Duodenal mucosa (tissue), 2 donors: ENCODE results near the gene AMELX.

ENCODE experiments used
- H3K27ac ChIP-seq: one replicate; pipeline ENCODE4 v1.7.0; 2013; ENCODE audit warnings: low read depth, low read length
- H3K27me3 ChIP-seq, 2 donors: one replicate each; pipeline ENCODE4 v1.7.0; 2013; ENCODE audit warnings: low read length in 2 of 2, control low read depth in 1 of 2; ENCODE audit not compliant: insufficient read depth in 2 of 2, control insufficient read depth in 1 of 2
- H3K36me3 ChIP-seq, 2 donors: one replicate each; pipeline ENCODE4 v1.7.0; 2013; ENCODE audit warnings: low read length in 2 of 2, control low read depth in 1 of 2; ENCODE audit not compliant: insufficient read depth in 2 of 2, control insufficient read depth in 1 of 2
- H3K4me1 ChIP-seq, 2 donors: one replicate each; pipeline ENCODE4 v1.7.0; 2013; ENCODE audit warnings: low read length in 2 of 2, control low read depth in 1 of 2; ENCODE audit not compliant: insufficient read depth in 2 of 2, control insufficient read depth in 1 of 2
- H3K4me3 ChIP-seq, 2 donors: one replicate each; pipeline ENCODE4 v1.7.0; 2013; ENCODE audit warnings: low read length in 2 of 2, low read depth in 1 of 2
- H3K9ac ChIP-seq, 2 donors: one replicate each; pipeline ENCODE4 v1.7.0; 2013; ENCODE audit warnings: low read length in 2 of 2, low read depth in 1 of 2
- H3K9me3 ChIP-seq, 2 donors: one replicate each; pipeline ENCODE4 v1.7.0; 2013; ENCODE audit warnings: low read length in 2 of 2, control low read depth in 1 of 2; ENCODE audit not compliant: control insufficient read depth in 1 of 2

AMELX gene

GRCh38 chrX:11267425-11267824, 25.8 kb upstream of the AMELX start:
- Histone ChIP-seq H3K36me3 (no peaks in the 10 kb centered on the region), H3K9me3 (no peaks in the 10 kb centered on the region), H3K27me3 (no peaks in the 10 kb centered on the region), H3K9ac (no peak overlapping the region), H3K4me1 (peaks cover 0 to 3% of the 10 kb centered on the region in 2 donors), H3K27ac (no peak overlapping the region), H3K4me3 (no peak overlapping the region)

- Histone ChIP-seq H3K4me1 (peaks cover 0 to 3% of the 10 kb centered on the region in 2 donors), H3K4me3 (no peak overlapping the region)
These were observed 24.2 kb upstream of the AMELX start for GRCh38 chrX:11269006-11269405.

GRCh38 chrX:11269996-11270395, 23.2 kb upstream of the AMELX start:
- Histone ChIP-seq H3K9me3 (no peaks in the 10 kb centered on the region), H3K36me3 (no peaks in the 10 kb centered on the region), H3K9ac (no peak overlapping the region), H3K27me3 (no peaks in the 10 kb centered on the region), H3K4me3 (no peak overlapping the region), H3K4me1 (peaks cover 0 to 3% of the 10 kb centered on the region in 2 donors), H3K27ac (no peak overlapping the region)

More at GRCh38 chrX:11269006-11269405, 24.2 kb upstream of the AMELX start:
- H3K36me3 ChIP-seq, result no peaks in the 10 kb centered on the region
- H3K27me3 ChIP-seq, result no peaks in the 10 kb centered on the region
- no peaks in the 10 kb centered on the region for H3K9me3 ChIP-seq
- no peak overlapping the region for H3K9ac ChIP-seq
- no peak overlapping the region for H3K27ac ChIP-seq

- no peaks in the 10 kb centered on the region for H3K4me1 ChIP-seq
- H3K27me3 ChIP-seq, result no peaks in the 10 kb centered on the region
- H3K36me3 ChIP-seq, result no peaks in the 10 kb centered on the region
- H3K27ac ChIP-seq, result no peak overlapping the region
- no peaks in the 10 kb centered on the region for H3K9me3 ChIP-seq
- H3K4me3 ChIP-seq, result no peak overlapping the region
- H3K9ac ChIP-seq, result no peak overlapping the region
These were observed 20.9 kb upstream of the AMELX start for GRCh38 chrX:11272290-11272689.

- H3K4me1 ChIP-seq, result no peaks in the 10 kb centered on the region
These were observed 20.4 kb upstream of the AMELX start for GRCh38 chrX:11272863-11273262.

GRCh38 chrX:11273544-11273943, 19.7 kb upstream of the AMELX start:
- Histone ChIP-seq H3K27ac (no peak overlapping the region), H3K9me3 (no peaks in the 10 kb centered on the region), H3K27me3 (no peaks in the 10 kb centered on the region), H3K4me3 (no peak overlapping the region), H3K9ac (no peak overlapping the region), H3K4me1 (no peaks in the 10 kb centered on the region), H3K36me3 (no peaks in the 10 kb centered on the region)

More at GRCh38 chrX:11272863-11273262, 20.4 kb upstream of the AMELX start:
- no peaks in the 10 kb centered on the region for H3K36me3 ChIP-seq
- no peaks in the 10 kb centered on the region for H3K27me3 ChIP-seq
- H3K9ac ChIP-seq, result no peak overlapping the region
- H3K9me3 ChIP-seq, result no peaks in the 10 kb centered on the region
- H3K27ac ChIP-seq, result no peak overlapping the region
- H3K4me3 ChIP-seq, result no peak overlapping the region

GRCh38 chrX:11282043-11282442, 11.2 kb upstream of the AMELX start:
- Histone ChIP-seq H3K4me1 (no peaks in the 10 kb centered on the region), H3K27ac (no peak overlapping the region), H3K9me3 (no peaks in the 10 kb centered on the region), H3K9ac (no peak overlapping the region), H3K27me3 (no peaks in the 10 kb centered on the region), H3K4me3 (no peak overlapping the region), H3K36me3 (no peaks in the 10 kb centered on the region)

GRCh38 chrX:11285651-11286050, 7.6 kb upstream of the AMELX start:
- no peaks in the 10 kb centered on the region for H3K36me3 ChIP-seq

GRCh38 chrX:11287505-11287904, 5.7 kb upstream of the AMELX start:
- Histone ChIP-seq H3K27ac (no peak overlapping the region), H3K36me3 (no peaks in the 10 kb centered on the region), H3K27me3 (no peaks in the 10 kb centered on the region), H3K9ac (no peak overlapping the region), H3K9me3 (no peaks in the 10 kb centered on the region), H3K4me1 (no peaks in the 10 kb centered on the region), H3K4me3 (no peak overlapping the region)

More at GRCh38 chrX:11285651-11286050, 7.6 kb upstream of the AMELX start:
- Histone ChIP-seq H3K4me1 (no peaks in the 10 kb centered on the region), H3K4me3 (no peak overlapping the region), H3K9me3 (no peaks in the 10 kb centered on the region), H3K27me3 (no peaks in the 10 kb centered on the region), H3K9ac (no peak overlapping the region), H3K27ac (no peak overlapping the region)

- H3K27me3 ChIP-seq, result no peaks in the 10 kb centered on the region
- H3K4me1 ChIP-seq, result no peaks in the 10 kb centered on the region
- no peaks in the 10 kb centered on the region for H3K9me3 ChIP-seq
These were observed 2.7 kb upstream of the AMELX start for GRCh38 chrX:11290416-11291102.

More at GRCh38 chrX:11290416-11291102, 2.7 kb upstream of the AMELX start:
- Histone ChIP-seq H3K9ac (no peak overlapping the region), H3K4me3 (no peak overlapping the region), H3K36me3 (no peaks in the 10 kb centered on the region), H3K27ac (no peak overlapping the region)
